GM12892 (cell line): ENCODE results near the gene PTPRN2.

ENCODE experiments used
- DNase-seq: peaks from one replicate; pipeline ENCODE4 v3.0.0; 2011; ENCODE audit not compliant: insufficient read length
- FAIRE-seq: peaks from 2 replicates; lab custom pipeline; 2011; peaks lifted over from hg19 to GRCh38; lab: Jason Lieb, UNC
- POLR2A ChIP-seq: IDR thresholded peaks from 2 replicates; pipeline ENCODE4 v1.6.1; 2011; ENCODE audit warnings: low read depth, low read length, control low read depth
- POLR2AphosphoS5 ChIP-seq: IDR thresholded peaks from 2 replicates; pipeline ENCODE4 v1.6.1; 2011; ENCODE audit warnings: low read depth, low read length, control low read depth
- TAF1 ChIP-seq: IDR thresholded peaks from 2 replicates; pipeline ENCODE4 v1.6.1; 2011; ENCODE audit warnings: low read depth, mild to moderate bottlenecking, control low read depth, low read length, borderline replicate concordance

Gene PTPRN2

GRCh38 chr7:158027646-158028045 lies 560.0 kb downstream of the PTPRN2 start:
- TF ChIP-seq POLR2AphosphoS5 (no peak), TAF1 (no peak)
- no peak for DNase-seq
- no peak for FAIRE-seq

GRCh38 chr7:158026636-158027265 lies 560.9 kb downstream of the PTPRN2 start:
- FAIRE-seq: no peak
- TF ChIP-seq POLR2A: no peak
- no peak for TF ChIP-seq TAF1
- no peak for TF ChIP-seq POLR2AphosphoS5
- DNase-seq: no peak

DNA sequence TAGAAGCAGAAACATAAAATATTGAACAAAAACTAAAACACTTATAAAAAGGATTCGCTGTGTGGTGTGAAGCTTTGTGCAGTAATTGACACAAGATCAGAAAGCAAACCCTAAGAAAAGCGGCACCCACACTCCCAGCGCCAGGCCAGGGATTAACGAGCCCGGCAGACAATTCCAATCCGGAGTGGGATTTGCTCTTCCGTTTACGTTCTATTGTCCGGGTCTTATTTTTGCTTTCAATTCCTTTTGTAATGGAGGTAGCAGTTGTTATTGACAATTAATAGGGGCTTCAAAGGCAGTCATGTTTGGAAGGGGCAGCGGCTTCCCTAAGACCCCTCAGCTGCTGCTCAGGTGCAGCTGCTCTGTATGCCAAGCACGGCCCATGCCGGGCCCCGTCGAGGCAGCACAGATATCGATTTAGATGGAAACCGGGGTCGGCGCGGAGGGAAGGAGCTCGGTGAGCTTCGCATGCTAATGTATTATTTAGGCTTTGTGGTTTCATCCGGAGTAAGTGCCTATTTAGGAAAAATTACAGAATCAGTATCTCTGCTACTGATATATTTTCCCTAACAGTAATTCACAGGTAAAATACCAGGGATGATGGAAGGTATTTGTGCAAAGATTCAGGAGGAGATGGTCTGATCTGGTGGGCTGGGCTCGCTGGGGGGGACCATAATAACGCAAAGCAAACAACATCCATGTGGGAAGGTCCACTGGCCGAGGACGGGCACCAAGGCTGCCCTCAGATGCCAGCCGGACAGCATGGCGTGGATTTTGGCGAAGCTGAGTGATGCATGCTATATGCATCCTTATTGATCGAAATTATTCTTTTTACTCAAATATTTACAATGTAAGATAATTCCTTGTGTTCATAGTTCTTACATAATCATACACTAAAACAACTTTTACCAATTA lies 561.7 kb downstream of the PTPRN2 start:
- FAIRE-seq (no peak), DNase-seq (no peak)

DNA sequence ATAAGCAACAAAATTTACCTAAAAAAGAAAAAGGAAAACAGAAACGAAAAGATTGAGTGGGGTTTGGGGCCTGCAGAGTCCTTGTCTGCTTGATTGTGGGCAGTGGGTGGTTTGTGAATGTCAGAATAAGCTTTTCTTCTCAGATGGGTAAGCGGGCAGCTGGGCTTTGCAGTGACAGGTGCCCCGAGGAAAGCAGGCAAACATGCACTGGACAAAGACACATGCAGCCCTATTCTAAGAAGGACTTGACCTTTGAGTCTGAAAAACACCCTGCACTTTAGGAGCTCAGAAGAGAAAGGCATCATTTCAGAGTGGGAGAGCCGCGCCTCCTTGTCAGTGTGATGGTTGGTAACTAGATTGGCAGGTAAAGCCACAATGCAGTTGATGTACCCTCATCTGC lies 562.7 kb downstream of the PTPRN2 start:
- no peak for DNase-seq
- TF ChIP-seq POLR2AphosphoS5 (no peak), TAF1 (no peak), POLR2A (no peak)
- FAIRE-seq: no peak

More for the DNA sequence above, 561.7 kb downstream of the PTPRN2 start:
- no peak for TF ChIP-seq POLR2A

GRCh38 chr7:158024351-158024715 lies 563.3 kb downstream of the PTPRN2 start:
- FAIRE-seq: no peak
- DNase-seq: no peak
- TF ChIP-seq TAF1 (no peak), POLR2AphosphoS5 (no peak), POLR2A (no peak)

GRCh38 chr7:158023681-158024350 lies 563.8 kb downstream of the PTPRN2 start:
- FAIRE-seq (no peak), DNase-seq (no peak)
- TF ChIP-seq POLR2A (no peak), POLR2AphosphoS5 (no peak), TAF1 (no peak)

DNA sequence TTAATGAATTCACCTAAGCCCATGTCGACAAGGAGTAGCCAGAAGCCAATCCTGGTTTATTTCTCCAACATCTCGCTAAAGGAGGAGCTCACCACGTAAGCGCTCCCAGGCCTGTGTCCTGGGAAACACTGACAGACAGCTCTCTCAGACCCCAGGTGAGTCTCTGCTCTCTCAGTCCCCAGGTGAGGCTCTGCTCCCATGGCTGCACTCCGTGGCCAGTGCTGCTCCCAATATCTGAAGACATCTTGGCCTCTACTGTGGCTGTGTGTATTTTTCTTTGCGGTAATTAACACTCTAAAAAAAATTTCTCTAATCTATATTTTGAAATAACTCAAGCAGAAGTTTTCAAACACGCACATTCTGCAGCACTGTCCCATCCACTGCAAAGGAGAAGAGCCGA lies 564.5 kb downstream of the PTPRN2 start:
- no peak for FAIRE-seq
- TF ChIP-seq POLR2A: no peak
- DNase-seq: no peak

GRCh38 chr7:158022601-158023000 lies 565.0 kb downstream of the PTPRN2 start:
- TF ChIP-seq POLR2AphosphoS5 (no peak), POLR2A (no peak)
- FAIRE-seq (no peak), DNase-seq (no peak)

GRCh38 chr7:158021836-158022235 lies 565.8 kb downstream of the PTPRN2 start:
- TF ChIP-seq POLR2A (no peak), TAF1 (no peak), POLR2AphosphoS5 (no peak)

DNA sequence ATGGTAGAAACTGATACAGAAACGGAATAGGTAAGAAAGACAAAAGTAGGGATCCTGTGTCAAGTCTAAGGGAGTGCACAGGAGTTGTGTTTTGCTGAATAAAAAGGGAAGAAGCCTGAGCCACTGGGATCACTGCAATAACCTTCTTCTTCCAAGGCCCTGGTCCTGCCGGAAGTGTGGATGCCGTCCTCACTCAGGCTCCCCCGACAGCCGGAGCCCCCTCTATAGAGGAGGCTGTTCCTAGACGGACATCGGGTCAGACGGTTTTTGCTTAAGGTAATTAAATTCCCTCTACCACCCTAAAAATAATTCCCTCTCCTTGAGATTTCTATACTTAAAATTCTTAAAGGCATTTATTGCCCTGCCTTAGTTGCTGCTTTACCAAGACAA lies 566.9 kb downstream of the PTPRN2 start:
- DNase-seq (no peak), FAIRE-seq (no peak)
- TF ChIP-seq POLR2A (no peak), POLR2AphosphoS5 (no peak), TAF1 (no peak)

More at GRCh38 chr7:158021836-158022235, 565.8 kb downstream of the PTPRN2 start:
- DNase-seq: no peak
- no peak for FAIRE-seq

GRCh38 chr7:158019726-158020705 lies 567.6 kb downstream of the PTPRN2 start:
- DNase-seq (no peak), FAIRE-seq (no peak)
- TF ChIP-seq TAF1 (no peak), POLR2A (no peak), POLR2AphosphoS5 (no peak)
